IMR-90 (cell line): ENCODE data around the gene COL23A1. TPM values are rescaled to one million over a fixed set of nuclear protein-coding genes. Genes with fewer than 3 reads are reported as not detected.

Source experiments
- ATAC-seq: fragments of 200-7000 bp; cut with Tn5 transposase; 2 replicates; pipeline ENCODE4 v1.9.1; 2020; ENCODE audit warnings: low read depth, mild to moderate bottlenecking, moderate library complexity
- BruUV-seq: library from RNA; stranded (reverse); fragments of 400-500 nt; replicated peaks from 2 replicates; lab custom pipeline; 2021; lab: Mats Ljungman, UMichigan
- CTCF ChIA-PET: fragments of 300-600 bp; formaldehyde crosslinking; extraction: SDS; loops from one replicate; lab custom pipeline; 2021; ENCODE audit warnings: antibody characterized with exemption; lab: Yijun Ruan, JAX
- POLR2A ChIA-PET: fragments of 300-600 bp; sonication (Branson Sonifier 250); formaldehyde crosslinking; loops from one replicate; lab custom pipeline; 2022; ENCODE audit warnings: antibody characterized with exemption; ENCODE audit not compliant: unreplicated experiment; lab: Charles Lee
- DNase-seq: peaks from one replicate; pipeline ENCODE4 v3.0.0; 2013
- H2AFZ ChIP-seq: replicated peaks from 2 replicates; pipeline ENCODE3; 2013; ENCODE audit warnings: low read length, mild to moderate bottlenecking; ENCODE audit not compliant: poor library complexity
- H2AK5ac ChIP-seq: 2 replicates; pipeline ENCODE4 v1.6.1; 2013; ENCODE audit warnings: low read depth, low read length, inconsistent platforms
- H2AK9ac ChIP-seq: replicated peaks from 2 replicates; pipeline ENCODE3; 2013; ENCODE audit warnings: mild to moderate bottlenecking, low read depth, low read length, moderate library complexity; ENCODE audit not compliant: poor library complexity
- H2BK120ac ChIP-seq: 2 replicates; pipeline ENCODE4 v1.6.1; 2013; ENCODE audit warnings: low read depth, low read length, inconsistent platforms
- H2BK15ac ChIP-seq: 3 replicates; pipeline ENCODE4 v1.6.1; 2013; ENCODE audit warnings: low read depth, low read length, inconsistent platforms
- H2BK20ac ChIP-seq: 2 replicates; pipeline ENCODE4 v1.6.1; 2013; ENCODE audit warnings: low read depth, mild to moderate bottlenecking, inconsistent platforms, low read length, moderate library complexity
- H2BK5ac ChIP-seq: 2 replicates; pipeline ENCODE4 v1.6.1; 2013; ENCODE audit warnings: mild to moderate bottlenecking, low read depth, low read length, inconsistent platforms; ENCODE audit not compliant: poor library complexity, severe bottlenecking
- H3K14ac ChIP-seq: replicated peaks from 2 replicates; pipeline ENCODE4 v1.6.1; 2013; ENCODE audit warnings: low read depth, low read length, inconsistent platforms
- H3K18ac ChIP-seq: 2 replicates; pipeline ENCODE4 v1.6.1; 2013; ENCODE audit warnings: low read depth, low read length, control low read depth
- H3K23ac ChIP-seq: 2 replicates; pipeline ENCODE4 v1.6.1; 2013; ENCODE audit warnings: low read depth, low read length, inconsistent platforms
- H3K27ac ChIP-seq: 2 replicates; pipeline ENCODE4 v1.5.1; 2013; ENCODE audit warnings: mild to moderate bottlenecking, control low read depth, low read length; ENCODE audit not compliant: insufficient read depth
- H3K27me3 ChIP-seq: 2 replicates; pipeline ENCODE4 v1.6.1; 2013; ENCODE audit warnings: low read length; ENCODE audit not compliant: control insufficient read depth, insufficient read depth
- H3K36me3 ChIP-seq: 2 replicates; pipeline ENCODE4 v1.6.1; 2013; ENCODE audit warnings: low read length, mixed read lengths; ENCODE audit not compliant: control insufficient read depth, insufficient read depth
- H3K4ac ChIP-seq: 2 replicates; pipeline ENCODE4 v1.6.1; 2013; ENCODE audit warnings: low read depth, low read length, inconsistent platforms
- H3K4me1 ChIP-seq: 2 replicates; pipeline ENCODE4 v1.6.1; 2013; ENCODE audit warnings: low read length, mixed read lengths; ENCODE audit not compliant: control insufficient read depth, insufficient read depth
- H3K4me2 ChIP-seq: 2 replicates; pipeline ENCODE4 v1.6.1; 2013; ENCODE audit warnings: low read depth, mild to moderate bottlenecking, control low read depth, low read length, moderate library complexity
- H3K4me3 ChIP-seq: 2 replicates; pipeline ENCODE4 v1.5.1; 2013; ENCODE audit warnings: low read depth, mild to moderate bottlenecking, control low read depth, low read length, moderate library complexity; ENCODE audit not compliant: insufficient read depth
- H3K56ac ChIP-seq: 2 replicates; pipeline ENCODE4 v1.6.1; 2013; ENCODE audit warnings: low read length, inconsistent platforms; ENCODE audit not compliant: insufficient read depth; ENCODE audit errors: extremely low read depth
- H3K79me1 ChIP-seq, 2 experiments: 2 replicates each; pipeline ENCODE4 v1.6.1; 2013; ENCODE audit warnings: low read length in 2 of 2, inconsistent platforms in 1 of 2, low read depth in 1 of 2
- H3K9ac ChIP-seq: 2 replicates; pipeline ENCODE4 v1.6.1; 2013; ENCODE audit warnings: low read depth, low read length, control low read depth
- H3K9me1 ChIP-seq: 2 replicates; pipeline ENCODE4 v1.6.1; 2013; ENCODE audit warnings: low read length, inconsistent platforms; ENCODE audit not compliant: insufficient read depth
- H3K9me3 ChIP-seq: 2 replicates; pipeline ENCODE4 v1.6.1; 2013; ENCODE audit warnings: low read length; ENCODE audit not compliant: control insufficient read depth, insufficient read depth
- H4K20me1 ChIP-seq: 2 replicates; pipeline ENCODE4 v1.6.1; 2013; ENCODE audit warnings: low read length, inconsistent platforms; ENCODE audit not compliant: insufficient read depth
- H4K5ac ChIP-seq: 2 replicates; pipeline ENCODE4 v1.6.1; 2013; ENCODE audit warnings: mild to moderate bottlenecking, low read depth, low read length, control low read depth
- H4K8ac ChIP-seq, 2 experiments: 2 replicates each; pipeline ENCODE4 v1.6.1; 2013; ENCODE audit warnings: low read depth in 2 of 2, low read length in 2 of 2, control low read depth in 1 of 2, inconsistent platforms in 1 of 2
- H4K91ac ChIP-seq: 2 replicates; pipeline ENCODE4 v1.6.1; 2013; ENCODE audit warnings: low read depth, low read length, inconsistent platforms; ENCODE audit not compliant: insufficient read depth
- BHLHE40 ChIP-seq: fragments of 150-350 bp; IDR thresholded peaks from 2 replicates; pipeline ENCODE4 v1.6.1; 2016; ENCODE audit warnings: mild to moderate bottlenecking, low read depth, low read length
- CEBPB ChIP-seq: IDR thresholded peaks from 2 replicates; pipeline ENCODE4 v1.6.1; 2012; ENCODE audit warnings: low read depth, low read length, improper control_type of control experiment
- CHD1 ChIP-seq: IDR thresholded peaks from 2 replicates; pipeline ENCODE4 v1.6.1; 2012; ENCODE audit warnings: low read depth, low read length, improper control_type of control experiment
- FOS ChIP-seq: fragments of 150-350 bp; IDR thresholded peaks from 2 replicates; pipeline ENCODE4 v1.6.1; 2016; ENCODE audit warnings: low read depth, low read length
- MAFK ChIP-seq: IDR thresholded peaks from 2 replicates; pipeline ENCODE4 v1.6.1; 2012; ENCODE audit warnings: low read depth, low read length, improper control_type of control experiment
- MAZ ChIP-seq: IDR thresholded peaks from 2 replicates; pipeline ENCODE4 v1.6.1; 2012; ENCODE audit warnings: low read depth, mild to moderate bottlenecking, low read length, improper control_type of control experiment, moderate library complexity, borderline replicate concordance
- MXI1 ChIP-seq: IDR thresholded peaks from 2 replicates; pipeline ENCODE4 v1.6.1; 2012; ENCODE audit warnings: low read depth, mild to moderate bottlenecking, low read length, moderate library complexity, borderline replicate concordance
- NFE2L2 ChIP-seq: fragments of 150-350 bp; IDR thresholded peaks from 2 replicates; pipeline ENCODE4 v1.6.1; 2016; ENCODE audit warnings: low read depth, mild to moderate bottlenecking, low read length
- POLR2A ChIP-seq: IDR thresholded peaks from 2 replicates; pipeline ENCODE4 v1.6.1; 2012; ENCODE audit warnings: mild to moderate bottlenecking, low read depth, low read length
- RAD21 ChIP-seq: IDR thresholded peaks from 2 replicates; pipeline ENCODE4 v1.6.1; 2012; ENCODE audit warnings: low read length, improper control_type of control experiment
- RCOR1 ChIP-seq: IDR thresholded peaks from 2 replicates; pipeline ENCODE4 v1.6.1; 2012; ENCODE audit warnings: mild to moderate bottlenecking, low read length, improper control_type of control experiment; ENCODE audit not compliant: insufficient replicate concordance
- RFX5 ChIP-seq: IDR thresholded peaks from 2 replicates; pipeline ENCODE4 v1.8.0; 2012; ENCODE audit warnings: low read depth, mild to moderate bottlenecking, low read length, moderate library complexity
- SMC3 ChIP-seq: fragments of 150-350 bp; IDR thresholded peaks from 2 replicates; pipeline ENCODE4 v1.6.1; 2016; ENCODE audit warnings: low read depth, mild to moderate bottlenecking, antibody characterized with exemption, low read length, moderate library complexity
- WGBS, 2 experiments: methylation state at CpG; one replicate each; pipeline versions ENCODE4 v1.1.5 to v1.1.7; 2013; ENCODE audit warnings: missing lambda C conversion rate in 2 of 2; ENCODE audit not compliant: insufficient read length in 1 of 2; ENCODE audit errors: extremely low coverage in 2 of 2; 5-methylcytosine and 5-hydroxymethylcytosine counted together
- dilution Hi-C: fragments of 300-500 bp; cut with HindIII; formaldehyde crosslinking; loops from one replicate; pipeline ENCODE4 v1.14.3; 2018; ENCODE audit warnings: low sequenced_read_pairs; ENCODE audit not compliant: unreplicated experiment
- in situ Hi-C: fragments of 300-500 bp; cut with MboI; formaldehyde crosslinking; loops from 3 replicates; pipeline ENCODE4 v1.14.3; 2019; ENCODE audit warnings: low sequenced_read_pairs, inconsistent platforms, mixed read lengths
- intact Hi-C: fragments of 100-400 bp; cut with micrococcal nuclease; formaldehyde crosslinking; loops from 2 replicates; pipeline ENCODE4 v1.10.0; 2022
- polyA plus RNA-seq, 3 experiments: library from polyadenylated mRNA; depleted of rRNA; stranded (reverse); fragments of >200 nt; gene quantifications; 2 replicates each; pipeline ENCODE4 v1.2.3, GENCODE V29; 2012; ENCODE audit warnings: low replicate concordance in 1 of 3
- total RNA-seq: library from RNA; depleted of rRNA; stranded (reverse); fragments of >200 nt; gene quantifications from 2 replicates; pipeline ENCODE4 v1.2.3, GENCODE V29; 2012
- TF ChIP-seq, protein P1 (sequence below): fragments of 150-350 bp; IDR thresholded peaks from 2 replicates; pipeline ENCODE4 v1.6.1; 2016; ENCODE audit warnings: low read depth, mild to moderate bottlenecking, low read length, moderate library complexity, borderline replicate concordance
- TF ChIP-seq, protein P2 (sequence below): fragments of 150-350 bp; IDR thresholded peaks from 2 replicates; pipeline ENCODE4 v1.6.1; 2017; ENCODE audit warnings: mild to moderate bottlenecking, antibody characterized with exemption, low read length, low read depth
- TF ChIP-seq, protein P3 (sequence below): conservative IDR thresholded peaks from 2 replicates; pipeline ENCODE4 v1.5.1; 2012; ENCODE audit warnings: mild to moderate bottlenecking, low read depth, low read length, improper control_type of control experiment

Gene COL23A1
- total and polyA plus RNA-seq, 2 of the 4 experiments (the other 2 are of a cell fraction): not detected

DNA sequence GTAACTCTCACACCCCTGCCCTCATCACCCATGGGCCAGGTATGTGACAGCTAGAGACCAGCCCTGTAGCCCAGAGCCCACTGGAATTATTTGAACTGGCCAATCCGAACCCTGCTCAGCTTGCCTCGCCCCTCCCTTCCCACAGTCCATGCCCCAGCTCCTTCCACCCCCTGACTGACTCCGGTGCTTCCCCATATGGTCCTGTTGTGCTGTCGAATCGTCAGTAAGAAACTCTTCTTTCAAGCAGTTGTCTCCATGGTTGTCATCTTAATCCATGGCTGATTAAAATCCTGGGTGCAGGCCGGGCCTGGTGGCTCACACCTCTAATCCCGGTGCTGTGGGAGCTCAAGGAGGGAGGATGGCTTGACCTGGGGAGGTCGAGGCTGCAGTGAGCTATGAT, 118.5 kb downstream of the COL23A1 start:
- ATAC-seq (no peak), DNase-seq (no peak)
- H2AK9ac ChIP-seq: no peak overlapping the region
- no peak overlapping the region for H2BK15ac ChIP-seq
- H3K27ac ChIP-seq: no peak overlapping the region
- H3K79me1 ChIP-seq: no peaks in the 10 kb centered on the region
- no peaks in the 10 kb centered on the region for H3K27me3 ChIP-seq
- no peak overlapping the region for H3K56ac ChIP-seq
- no peak for TF ChIP-seq CEBPB
- TF ChIP-seq FOS: no peak
- TF ChIP-seq CHD1: no peak
- no peak for TF ChIP-seq RAD21
- TF ChIP-seq SMC3: no peak
- TF ChIP-seq NFE2L2: no peak
- TF ChIP-seq MAZ: no peak
- TF ChIP-seq POLR2A: no peak
- no peak for TF ChIP-seq RFX5
- TF ChIP-seq, protein P1, sequence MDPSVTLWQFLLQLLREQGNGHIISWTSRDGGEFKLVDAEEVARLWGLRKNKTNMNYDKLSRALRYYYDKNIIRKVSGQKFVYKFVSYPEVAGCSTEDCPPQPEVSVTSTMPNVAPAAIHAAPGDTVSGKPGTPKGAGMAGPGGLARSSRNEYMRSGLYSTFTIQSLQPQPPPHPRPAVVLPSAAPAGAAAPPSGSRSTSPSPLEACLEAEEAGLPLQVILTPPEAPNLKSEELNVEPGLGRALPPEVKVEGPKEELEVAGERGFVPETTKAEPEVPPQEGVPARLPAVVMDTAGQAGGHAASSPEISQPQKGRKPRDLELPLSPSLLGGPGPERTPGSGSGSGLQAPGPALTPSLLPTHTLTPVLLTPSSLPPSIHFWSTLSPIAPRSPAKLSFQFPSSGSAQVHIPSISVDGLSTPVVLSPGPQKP: no peak
- no peak for TF ChIP-seq BHLHE40
- TF ChIP-seq, protein P2, sequence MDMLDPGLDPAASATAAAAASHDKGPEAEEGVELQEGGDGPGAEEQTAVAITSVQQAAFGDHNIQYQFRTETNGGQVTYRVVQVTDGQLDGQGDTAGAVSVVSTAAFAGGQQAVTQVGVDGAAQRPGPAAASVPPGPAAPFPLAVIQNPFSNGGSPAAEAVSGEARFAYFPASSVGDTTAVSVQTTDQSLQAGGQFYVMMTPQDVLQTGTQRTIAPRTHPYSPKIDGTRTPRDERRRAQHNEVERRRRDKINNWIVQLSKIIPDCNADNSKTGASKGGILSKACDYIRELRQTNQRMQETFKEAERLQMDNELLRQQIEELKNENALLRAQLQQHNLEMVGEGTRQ: no peak
- no peak for TF ChIP-seq MAFK
- TF ChIP-seq MXI1: no peak
- TF ChIP-seq, protein P3, sequence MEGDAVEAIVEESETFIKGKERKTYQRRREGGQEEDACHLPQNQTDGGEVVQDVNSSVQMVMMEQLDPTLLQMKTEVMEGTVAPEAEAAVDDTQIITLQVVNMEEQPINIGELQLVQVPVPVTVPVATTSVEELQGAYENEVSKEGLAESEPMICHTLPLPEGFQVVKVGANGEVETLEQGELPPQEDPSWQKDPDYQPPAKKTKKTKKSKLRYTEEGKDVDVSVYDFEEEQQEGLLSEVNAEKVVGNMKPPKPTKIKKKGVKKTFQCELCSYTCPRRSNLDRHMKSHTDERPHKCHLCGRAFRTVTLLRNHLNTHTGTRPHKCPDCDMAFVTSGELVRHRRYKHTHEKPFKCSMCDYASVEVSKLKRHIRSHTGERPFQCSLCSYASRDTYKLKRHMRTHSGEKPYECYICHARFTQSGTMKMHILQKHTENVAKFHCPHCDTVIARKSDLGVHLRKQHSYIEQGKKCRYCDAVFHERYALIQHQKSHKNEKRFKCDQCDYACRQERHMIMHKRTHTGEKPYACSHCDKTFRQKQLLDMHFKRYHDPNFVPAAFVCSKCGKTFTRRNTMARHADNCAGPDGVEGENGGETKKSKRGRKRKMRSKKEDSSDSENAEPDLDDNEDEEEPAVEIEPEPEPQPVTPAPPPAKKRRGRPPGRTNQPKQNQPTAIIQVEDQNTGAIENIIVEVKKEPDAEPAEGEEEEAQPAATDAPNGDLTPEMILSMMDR: no peak
- TF ChIP-seq RCOR1: no peak
- H3K18ac ChIP-seq: no peak overlapping the region
- no TSS peak for BruUV-seq
- H2BK5ac ChIP-seq: no peak overlapping the region
- H3K36me3 ChIP-seq: no peaks in the 10 kb centered on the region
- WGBS, 2 experiments: 59% methylated on average over 4 of the region's 8 CpGs; no CpG with 5 or more reads in 1 of the 2 experiments
- POLR2A ChIA-PET: no interaction called here
- H3K14ac ChIP-seq: no peak overlapping the region
- in situ Hi-C loops (no loop called here), dilution Hi-C loops (no loop called here), intact Hi-C loops (no loop called here)
- H3K4me2 ChIP-seq: no peak overlapping the region
- no peak overlapping the region for H2AK5ac ChIP-seq
- H4K91ac ChIP-seq: no peak overlapping the region
- 0 out of 2 replicates have a peak, but pooled peaks cover 3% of the 10 kb centered on the region for H3K9me1 ChIP-seq
- no peak overlapping the region for H2AFZ ChIP-seq
- peaks cover 3% of the 10 kb centered on the region; the same call in 1 of the 2 replicates for H3K4me1 ChIP-seq
- H2BK20ac ChIP-seq: no peak overlapping the region
- no peak overlapping the region for H4K5ac ChIP-seq
- no peak overlapping the region for H3K4ac ChIP-seq
- H2BK120ac ChIP-seq: no peak overlapping the region
- no peaks in the 10 kb centered on the region; the same call in 1 of the 2 replicates for H3K9me3 ChIP-seq
- no peak overlapping the region for H4K8ac ChIP-seq
- no peaks in the 10 kb centered on the region; the same call in 1 of the 2 replicates for H4K20me1 ChIP-seq
- H3K9ac ChIP-seq: no peak overlapping the region
- no peak overlapping the region for H3K4me3 ChIP-seq
- no peak overlapping the region for H3K23ac ChIP-seq
- CTCF ChIA-PET: interaction anchor here (0.5 kb wide), 1 partner anchor 11 kb away, joined by 3 read pairs; no protein-coding TSS in a partner anchor
